HCT116 (cell line): Measurements from ENCODE around the gene TAX1BP1. TPM values are rescaled to one million over a fixed set of nuclear protein-coding genes. Genes with fewer than 3 reads are reported as not detected.

Source experiments
- ATAC-seq: fragments of 200-7000 bp; cut with Tn5 transposase; 2 replicates; pipeline ENCODE4 v1.9.1; 2020; ENCODE audit warnings: mild to moderate bottlenecking, moderate library complexity
- BruUV-seq: library from RNA; stranded (reverse); fragments of 400-500 nt; replicated peaks from 2 replicates; lab custom pipeline; 2021; lab: Mats Ljungman, UMichigan
- CTCF ChIA-PET: fragments of 300-600 bp; sonication (Branson Sonifier 250); formaldehyde crosslinking; loops from one replicate; lab custom pipeline; 2021; ENCODE audit warnings: antibody characterized with exemption; lab: Charles Lee
- POLR2A ChIA-PET: fragments of 300-600, 350-600 bp; sonication (Branson Sonifier 250); formaldehyde crosslinking; loops from one replicate; lab custom pipeline; 2021; ENCODE audit warnings: antibody characterized with exemption; lab: Charles Lee
- RAD21 ChIA-PET, 2 experiments: fragments of 300-600 bp; sonication (Branson Sonifier 250); formaldehyde crosslinking; loops; one replicate each; lab custom pipeline; 2023; ENCODE audit warnings: low total read pairs in 2 of 2; ENCODE audit not compliant: uncharacterized antibody in 2 of 2, unreplicated experiment in 2 of 2, low non-redundant PET in 1 of 2; lab: Charles Lee
- DNase-seq: peaks from one replicate; pipeline ENCODE4 v3.0.0-alpha.2; 2010; ENCODE audit warnings: low read depth, low spot score
- H2AFZ ChIP-seq: fragments of 200-600 bp; shearing (Covaris generic), sonication (generic); 2 replicates; pipeline ENCODE4 v1.6.1; 2017; ENCODE audit warnings: low read depth, mixed run types, mixed read lengths, antibody characterized with exemption, low read length; ENCODE audit not compliant: poor library complexity, severe bottlenecking
- H3K27ac ChIP-seq: 2 replicates; pipeline ENCODE4 v1.5.1; 2012; ENCODE audit warnings: low read depth, low read length
- H3K27me3 ChIP-seq: fragments of 200-600 bp; sonication (generic); 2 replicates; pipeline ENCODE4 v1.6.1; 2016; ENCODE audit warnings: mixed run types, low read length, mixed read lengths; ENCODE audit not compliant: insufficient read depth
- H3K36me3 ChIP-seq, 2 experiments: fragments of 200-500 bp in 1 of 2; fragments of 200-600 bp in 1 of 2; sonication (Bioruptor generic) in 1 of 2; sonication (generic) in 1 of 2; 2 replicates each; pipeline versions ENCODE4 v1.5.1 to v1.6.1; 2014 to 2016; ENCODE audit warnings: low read length in 2 of 2, inconsistent platforms in 1 of 2, mixed read lengths in 1 of 2, mixed run types in 1 of 2; ENCODE audit not compliant: insufficient read depth in 2 of 2, control insufficient read depth in 1 of 2
- H3K4me1 ChIP-seq, 2 experiments: fragments of 200-600 bp in 1 of 2; sonication (generic) in 1 of 2; 2 replicates each; pipeline versions ENCODE4 v1.5.1 to v1.6.1; 2012 to 2017; ENCODE audit warnings: low read length in 2 of 2, inconsistent platforms in 1 of 2, mild to moderate bottlenecking in 1 of 2, mixed read lengths in 1 of 2, mixed run types in 1 of 2, moderate library complexity in 1 of 2; ENCODE audit not compliant: insufficient read depth in 2 of 2, control insufficient read depth in 1 of 2
- H3K4me2 ChIP-seq: fragments of 200-600 bp; sonication (generic); 2 replicates; pipeline ENCODE4 v1.6.1; 2017; ENCODE audit warnings: mixed run types, low read length, mixed read lengths
- H3K4me3 ChIP-seq, 2 experiments: fragments of 200-600 bp in 1 of 2; sonication (generic) in 1 of 2; replicated peaks in 1 of 2; 2 replicates each; pipeline ENCODE4 v1.5.1; 2011 to 2016; ENCODE audit warnings: low read length in 2 of 2, control low read depth in 1 of 2, low read depth in 1 of 2, mild to moderate bottlenecking in 1 of 2, mixed read lengths in 1 of 2, mixed run types in 1 of 2
- H3K79me2 ChIP-seq: fragments of 200-600 bp; sonication (generic); 2 replicates; pipeline ENCODE4 v1.6.1; 2017; ENCODE audit warnings: mild to moderate bottlenecking, mixed run types, low read length, moderate library complexity, mixed read lengths; ENCODE audit not compliant: insufficient read depth
- H3K9ac ChIP-seq: fragments of 200-600 bp; sonication (generic); 2 replicates; pipeline ENCODE4 v1.6.1; 2016; ENCODE audit warnings: low read length, mixed read lengths
- H3K9me2 ChIP-seq: fragments of 200-600 bp; sonication (generic), shearing (Covaris generic); 2 replicates; pipeline ENCODE4 v1.6.1; 2017; ENCODE audit warnings: mixed run types, mild to moderate bottlenecking, moderate library complexity; ENCODE audit not compliant: insufficient read depth
- H3K9me3 ChIP-seq, 2 experiments: fragments of 200-500 bp in 1 of 2; fragments of 200-600 bp in 1 of 2; sonication (Bioruptor generic) in 1 of 2; sonication (generic) in 1 of 2; 2 replicates each; pipeline ENCODE4 v1.6.1; 2014 to 2017; ENCODE audit warnings: low read length in 2 of 2, mixed read lengths in 2 of 2, inconsistent platforms in 1 of 2, low read depth in 1 of 2, mild to moderate bottlenecking in 1 of 2, mixed run types in 1 of 2, moderate library complexity in 1 of 2; ENCODE audit not compliant: control insufficient read depth in 1 of 2, insufficient read depth in 1 of 2
- H4K20me1 ChIP-seq: fragments of 200-600 bp; sonication (generic), shearing (Covaris generic); 2 replicates; pipeline ENCODE4 v1.6.1; 2017; ENCODE audit warnings: mixed run types, mild to moderate bottlenecking, moderate library complexity; ENCODE audit not compliant: insufficient read depth
- CBX3 ChIP-seq: IDR thresholded peaks from 2 replicates; pipeline ENCODE4 v1.6.1; 2012; ENCODE audit warnings: low read depth
- CEBPB ChIP-seq: IDR thresholded peaks from 2 replicates; pipeline ENCODE4 v1.6.1; 2012; ENCODE audit warnings: low read depth
- EGR1 ChIP-seq: IDR thresholded peaks from 2 replicates; pipeline ENCODE4 v1.6.1; 2012; ENCODE audit warnings: low read depth
- ELF1 ChIP-seq: IDR thresholded peaks from 2 replicates; pipeline ENCODE4 v1.6.1; 2012; ENCODE audit warnings: low read depth, borderline replicate concordance
- EZH2 ChIP-seq: fragments of 200-600 bp; sonication (generic); IDR thresholded peaks from 2 replicates; pipeline ENCODE4 v1.6.1; 2017; ENCODE audit warnings: antibody characterized with exemption, mixed run types
- EZH2phosphoT487 ChIP-seq: fragments of 200-600 bp; IDR thresholded peaks from 2 replicates; pipeline ENCODE4 v1.6.1; 2018; ENCODE audit warnings: antibody characterized with exemption, borderline replicate concordance
- FOSL1 ChIP-seq: IDR thresholded peaks from 2 replicates; pipeline ENCODE4 v1.6.1; 2012; ENCODE audit warnings: low read depth
- POLR2A ChIP-seq: IDR thresholded peaks from 2 replicates; pipeline ENCODE4 v1.7.0; 2011; ENCODE audit warnings: borderline replicate concordance; ENCODE audit not compliant: insufficient read depth, insufficient read length; ENCODE audit errors: extremely low read depth
- POLR2AphosphoS5 ChIP-seq: IDR thresholded peaks from 2 replicates; pipeline ENCODE4 v1.6.1; 2011; ENCODE audit warnings: mild to moderate bottlenecking, low read depth, low read length, moderate library complexity
- RAD21 ChIP-seq: IDR thresholded peaks from 2 replicates; pipeline ENCODE4 v1.6.1; 2012; ENCODE audit warnings: low read depth, mild to moderate bottlenecking
- SIN3A ChIP-seq: IDR thresholded peaks from 2 replicates; pipeline ENCODE4 v1.6.1; 2012; ENCODE audit warnings: low read depth
- SP1 ChIP-seq: IDR thresholded peaks from 2 replicates; pipeline ENCODE4 v1.6.1; 2012; ENCODE audit warnings: low read depth
- TCF7L2 ChIP-seq: IDR thresholded peaks from 2 replicates; pipeline ENCODE4 v1.7.0; 2011; ENCODE audit warnings: borderline replicate concordance, inconsistent platforms; ENCODE audit not compliant: insufficient read depth, insufficient read length; ENCODE audit errors: extremely low read depth
- YY1 ChIP-seq: IDR thresholded peaks from 2 replicates; pipeline ENCODE4 v1.6.1; 2011; ENCODE audit warnings: low read length, low read depth, moderate library complexity, mild to moderate bottlenecking; ENCODE audit not compliant: insufficient replicate concordance; ENCODE audit errors: extremely low read depth
- ZFX ChIP-seq: fragments of 450-650 bp; IDR thresholded peaks from 2 replicates; pipeline ENCODE4 v1.6.1; 2017
- ZNF274 ChIP-seq: fragments of 200-500 bp; sonication (Bioruptor generic); IDR thresholded peaks from 2 replicates; pipeline ENCODE4 v1.6.1; 2014; ENCODE audit warnings: mild to moderate bottlenecking, low read depth, low read length, inconsistent platforms
- intact Hi-C: fragments of 100-400 bp; cut with micrococcal nuclease; formaldehyde crosslinking; loops from 2 replicates; pipeline ENCODE4 v1.10.0; 2022
- total RNA-seq: library from RNA; stranded (reverse); gene quantifications from one replicate; pipeline ENCODE4 v1.2.1, GENCODE V29; 2021; ENCODE audit not compliant: unreplicated experiment
- TF ChIP-seq, protein P1 (sequence below): IDR thresholded peaks from 2 replicates; pipeline ENCODE4 v1.6.1; 2012
- TF ChIP-seq, protein P2 (sequence below): IDR thresholded peaks from 2 replicates; pipeline ENCODE4 v1.6.1; 2011; ENCODE audit warnings: mild to moderate bottlenecking, low read length, moderate library complexity; ENCODE audit not compliant: insufficient replicate concordance; ENCODE audit errors: extremely low read depth
- TF ChIP-seq, protein P3 (sequence below), 3 experiments: fragments of 200-600 bp in 1 of 3; sonication (generic) in 1 of 3; IDR thresholded peaks in 2 of 3; conservative IDR thresholded peaks in 1 of 3; 2 replicates each; pipeline ENCODE4 v1.5.1; 2012 to 2017; ENCODE audit warnings: low read depth in 2 of 3, low read length in 2 of 3, antibody characterized with exemption in 1 of 3, borderline replicate concordance in 1 of 3, control low read depth in 1 of 3, mild to moderate bottlenecking in 1 of 3, mixed read lengths in 1 of 3, mixed run types in 1 of 3, moderate library complexity in 1 of 3; ENCODE audit not compliant: insufficient read depth in 1 of 3
- TF ChIP-seq, protein P4 (sequence below): IDR thresholded peaks from 2 replicates; pipeline ENCODE4 v1.6.1; 2012; ENCODE audit warnings: low read depth

TAX1BP1 gene
- total RNA-seq, 1 experiment from 2014 or later, result 68.1 TPM

DNA sequence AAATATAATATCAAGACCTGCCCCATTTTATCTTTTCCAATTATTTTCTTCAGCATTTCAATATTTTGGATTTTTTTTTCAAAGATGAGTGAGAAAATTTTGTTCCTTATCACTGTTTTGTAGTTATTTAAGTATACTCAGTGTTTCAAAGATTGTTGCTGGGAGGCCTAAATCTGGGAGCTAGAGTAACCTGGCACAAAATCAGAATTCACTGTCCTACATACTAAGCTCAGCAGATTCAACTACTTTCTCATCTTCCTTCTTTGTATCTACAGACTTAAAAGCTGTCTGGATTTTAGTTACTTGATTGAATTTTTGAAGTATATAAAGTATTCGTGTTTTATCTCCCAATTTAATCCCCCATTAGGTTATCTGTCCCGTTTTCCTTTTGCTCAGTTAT is 85.9 kb downstream of the TAX1BP1 start:
- ATAC-seq (no peak), DNase-seq (no peak)
- Histone ChIP-seq H3K9me2 (no peaks in the 10 kb centered on the region), H3K4me3 (no peak overlapping the region), H3K9me3 (no peaks in the 10 kb centered on the region), H3K9ac (no peak overlapping the region), H4K20me1 (no peaks in the 10 kb centered on the region), H3K4me2 (no peak overlapping the region), H2AFZ (no peak overlapping the region), H3K79me2 (no peaks in the 10 kb centered on the region), H3K4me1 (no peaks in the 10 kb centered on the region), H3K27me3 (no peaks in the 10 kb centered on the region), H3K27ac (no peak overlapping the region), H3K36me3 (no peaks in the 10 kb centered on the region)
- ChIA-PET RAD21 (interaction anchor here in 1 of 2 experiments (1.1 kb wide), 1 partner anchor 81 kb away, joined by 3 read pairs; no protein-coding TSS in a partner anchor), CTCF (no interaction called here), POLR2A (interaction anchor here (0.7 kb wide), 1 partner anchor 52 kb away, joined by 3 read pairs; no protein-coding TSS in a partner anchor)
- TF ChIP-seq ZFX (no peak), TCF7L2 (no peak), FOSL1 (no peak), CEBPB (no peak), RAD21 (no peak), SIN3A (no peak), ELF1 (no peak), YY1 (no peak), ZNF274 (no peak), SP1 (no peak), CBX3 (no peak), POLR2A (no peak), EZH2 (no peak), POLR2AphosphoS5 (no peak), EGR1 (no peak), EZH2phosphoT487 (no peak)
- TF ChIP-seq, protein P1, sequence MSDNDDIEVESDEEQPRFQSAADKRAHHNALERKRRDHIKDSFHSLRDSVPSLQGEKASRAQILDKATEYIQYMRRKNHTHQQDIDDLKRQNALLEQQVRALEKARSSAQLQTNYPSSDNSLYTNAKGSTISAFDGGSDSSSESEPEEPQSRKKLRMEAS, result no peak
- TF ChIP-seq, protein P2, sequence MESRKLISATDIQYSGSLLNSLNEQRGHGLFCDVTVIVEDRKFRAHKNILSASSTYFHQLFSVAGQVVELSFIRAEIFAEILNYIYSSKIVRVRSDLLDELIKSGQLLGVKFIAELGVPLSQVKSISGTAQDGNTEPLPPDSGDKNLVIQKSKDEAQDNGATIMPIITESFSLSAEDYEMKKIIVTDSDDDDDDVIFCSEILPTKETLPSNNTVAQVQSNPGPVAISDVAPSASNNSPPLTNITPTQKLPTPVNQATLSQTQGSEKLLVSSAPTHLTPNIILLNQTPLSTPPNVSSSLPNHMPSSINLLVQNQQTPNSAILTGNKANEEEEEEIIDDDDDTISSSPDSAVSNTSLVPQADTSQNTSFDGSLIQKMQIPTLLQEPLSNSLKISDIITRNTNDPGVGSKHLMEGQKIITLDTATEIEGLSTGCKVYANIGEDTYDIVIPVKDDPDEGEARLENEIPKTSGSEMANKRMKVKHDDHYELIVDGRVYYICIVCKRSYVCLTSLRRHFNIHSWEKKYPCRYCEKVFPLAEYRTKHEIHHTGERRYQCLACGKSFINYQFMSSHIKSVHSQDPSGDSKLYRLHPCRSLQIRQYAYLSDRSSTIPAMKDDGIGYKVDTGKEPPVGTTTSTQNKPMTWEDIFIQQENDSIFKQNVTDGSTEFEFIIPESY, result no peak
- TF ChIP-seq, protein P3, sequence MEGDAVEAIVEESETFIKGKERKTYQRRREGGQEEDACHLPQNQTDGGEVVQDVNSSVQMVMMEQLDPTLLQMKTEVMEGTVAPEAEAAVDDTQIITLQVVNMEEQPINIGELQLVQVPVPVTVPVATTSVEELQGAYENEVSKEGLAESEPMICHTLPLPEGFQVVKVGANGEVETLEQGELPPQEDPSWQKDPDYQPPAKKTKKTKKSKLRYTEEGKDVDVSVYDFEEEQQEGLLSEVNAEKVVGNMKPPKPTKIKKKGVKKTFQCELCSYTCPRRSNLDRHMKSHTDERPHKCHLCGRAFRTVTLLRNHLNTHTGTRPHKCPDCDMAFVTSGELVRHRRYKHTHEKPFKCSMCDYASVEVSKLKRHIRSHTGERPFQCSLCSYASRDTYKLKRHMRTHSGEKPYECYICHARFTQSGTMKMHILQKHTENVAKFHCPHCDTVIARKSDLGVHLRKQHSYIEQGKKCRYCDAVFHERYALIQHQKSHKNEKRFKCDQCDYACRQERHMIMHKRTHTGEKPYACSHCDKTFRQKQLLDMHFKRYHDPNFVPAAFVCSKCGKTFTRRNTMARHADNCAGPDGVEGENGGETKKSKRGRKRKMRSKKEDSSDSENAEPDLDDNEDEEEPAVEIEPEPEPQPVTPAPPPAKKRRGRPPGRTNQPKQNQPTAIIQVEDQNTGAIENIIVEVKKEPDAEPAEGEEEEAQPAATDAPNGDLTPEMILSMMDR (IDR thresholded peaks at IDR 0.05 in 2 of 3, conservative IDR thresholded peaks at IDR 0.05 in 1 of 3; ENCODE audit: borderline replicate concordance in 1 of 3, insufficient read depth in 1 of 3, low read depth in 2 of 3, low read length in 2 of 3), result no peak
- TF ChIP-seq, protein P4, sequence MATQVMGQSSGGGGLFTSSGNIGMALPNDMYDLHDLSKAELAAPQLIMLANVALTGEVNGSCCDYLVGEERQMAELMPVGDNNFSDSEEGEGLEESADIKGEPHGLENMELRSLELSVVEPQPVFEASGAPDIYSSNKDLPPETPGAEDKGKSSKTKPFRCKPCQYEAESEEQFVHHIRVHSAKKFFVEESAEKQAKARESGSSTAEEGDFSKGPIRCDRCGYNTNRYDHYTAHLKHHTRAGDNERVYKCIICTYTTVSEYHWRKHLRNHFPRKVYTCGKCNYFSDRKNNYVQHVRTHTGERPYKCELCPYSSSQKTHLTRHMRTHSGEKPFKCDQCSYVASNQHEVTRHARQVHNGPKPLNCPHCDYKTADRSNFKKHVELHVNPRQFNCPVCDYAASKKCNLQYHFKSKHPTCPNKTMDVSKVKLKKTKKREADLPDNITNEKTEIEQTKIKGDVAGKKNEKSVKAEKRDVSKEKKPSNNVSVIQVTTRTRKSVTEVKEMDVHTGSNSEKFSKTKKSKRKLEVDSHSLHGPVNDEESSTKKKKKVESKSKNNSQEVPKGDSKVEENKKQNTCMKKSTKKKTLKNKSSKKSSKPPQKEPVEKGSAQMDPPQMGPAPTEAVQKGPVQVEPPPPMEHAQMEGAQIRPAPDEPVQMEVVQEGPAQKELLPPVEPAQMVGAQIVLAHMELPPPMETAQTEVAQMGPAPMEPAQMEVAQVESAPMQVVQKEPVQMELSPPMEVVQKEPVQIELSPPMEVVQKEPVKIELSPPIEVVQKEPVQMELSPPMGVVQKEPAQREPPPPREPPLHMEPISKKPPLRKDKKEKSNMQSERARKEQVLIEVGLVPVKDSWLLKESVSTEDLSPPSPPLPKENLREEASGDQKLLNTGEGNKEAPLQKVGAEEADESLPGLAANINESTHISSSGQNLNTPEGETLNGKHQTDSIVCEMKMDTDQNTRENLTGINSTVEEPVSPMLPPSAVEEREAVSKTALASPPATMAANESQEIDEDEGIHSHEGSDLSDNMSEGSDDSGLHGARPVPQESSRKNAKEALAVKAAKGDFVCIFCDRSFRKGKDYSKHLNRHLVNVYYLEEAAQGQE, result no peak
- BruUV-seq, result no TSS peak
- intact Hi-C loops, result no loop called here
